ENCODE data around the gene CCDC102A. TPM values are rescaled to one million over a fixed set of nuclear protein-coding genes. Genes with fewer than 3 reads are reported as not detected.

The CCDC102A gene
- total and polyA plus RNA-seq, 2 of the 13 experiments (the other 11 are each of a cell fraction or from before 2014, with no cell fraction given): 2.1 to 2.8 TPM

DNA sequence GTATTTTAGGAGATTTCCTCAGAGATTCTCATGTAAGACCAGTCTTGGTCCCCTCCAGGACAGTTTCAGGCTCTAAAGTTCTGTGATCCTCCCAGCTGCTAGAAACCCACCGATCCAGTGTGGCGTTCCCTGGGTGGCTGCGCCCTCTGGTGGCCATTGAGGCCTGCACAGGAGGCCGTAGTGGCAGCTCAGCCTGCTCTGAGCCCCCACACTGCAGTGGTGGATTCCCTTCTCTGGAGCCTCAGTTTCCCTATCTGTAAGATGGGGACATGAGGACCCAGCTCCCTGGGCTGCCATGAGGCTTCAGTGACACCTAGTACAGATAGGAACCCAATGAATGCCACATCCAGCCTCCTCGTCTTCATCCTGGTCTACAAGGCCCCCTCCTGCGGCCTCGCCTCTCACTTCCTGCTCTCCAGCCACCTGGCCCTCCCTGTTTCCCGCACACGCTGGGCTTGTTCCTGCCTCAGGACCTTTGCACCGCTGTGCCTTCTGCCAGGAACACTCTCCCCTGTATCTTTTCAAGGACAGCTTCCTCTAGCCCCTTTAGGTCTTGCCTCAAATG, 16.5 kb downstream of the CCDC102A start (continued):
- TF ChIP-seq NFKB2 (CRISPR knock-in tag; IDR thresholded peaks at IDR 0.05; ENCODE audit: borderline replicate concordance) (peak; percentile 43; the same call in 1 of the 2 replicates), KDM3A (CRISPR knock-in tag; IDR thresholded peaks at IDR 0.05; ENCODE audit: low read depth) (0 out of 2 replicates have a peak, but pooled peaks have one; percentile 47), FLYWCH1 (CRISPR knock-in tag; IDR thresholded peaks at IDR 0.05) (no peak), ZNF558 (CRISPR knock-in tag; IDR thresholded peaks at IDR 0.05; ENCODE audit: borderline replicate concordance) (no peak), ZNF589 (CRISPR knock-in tag; conservative IDR thresholded peaks at IDR 0.05) (no peak), SMC3 (IDR thresholded peaks at IDR 0.05; ENCODE audit: low read length) (peak; percentile 97), FOXK1 (CRISPR knock-in tag; IDR thresholded peaks at IDR 0.05; ENCODE audit: borderline replicate concordance, low read depth) (peak; percentile 26; the same call in 1 of the 2 replicates), ZFP82 (CRISPR knock-in tag; IDR thresholded peaks at IDR 0.05; ENCODE audit: borderline replicate concordance) (no peak), ZNF572 (CRISPR knock-in tag; IDR thresholded peaks at IDR 0.05) (0 out of 2 replicates have a peak, but pooled peaks have one; percentile 43), NR2F6 (IDR thresholded peaks at IDR 0.05) (no peak), NR2F6 (CRISPR knock-in tag; IDR thresholded peaks at IDR 0.05) (no peak), ZNF44 (CRISPR knock-in tag; IDR thresholded peaks at IDR 0.05) (no peak), STAG1 (CRISPR knock-in tag; IDR thresholded peaks at IDR 0.05) (peak; percentile 99), ZSCAN25 (CRISPR knock-in tag; IDR thresholded peaks at IDR 0.05) (no peak), NONO (IDR thresholded peaks at IDR 0.05) (no peak), NONO (CRISPR knock-in tag; conservative IDR thresholded peaks at IDR 0.05) (no peak), ZFY (CRISPR knock-in tag; IDR thresholded peaks at IDR 0.05) (peak; percentile 44; the same call in 1 of the 2 replicates), ZNF180 (CRISPR knock-in tag; IDR thresholded peaks at IDR 0.05; ENCODE audit: borderline replicate concordance, low read depth) (no peak; the same call in 1 of the 2 replicates), MIER3 (CRISPR knock-in tag; IDR thresholded peaks at IDR 0.05; ENCODE audit: borderline replicate concordance) (0 out of 2 replicates have a peak, but pooled peaks have one; percentile 28), ZNF326 (CRISPR knock-in tag; IDR thresholded peaks at IDR 0.05; ENCODE audit: borderline replicate concordance) (no peak), ZNF782 (CRISPR knock-in tag; IDR thresholded peaks at IDR 0.05; ENCODE audit: borderline replicate concordance) (no peak), ZNF773 (CRISPR knock-in tag; IDR thresholded peaks at IDR 0.05; ENCODE audit: borderline replicate concordance) (no peak)
- TF ChIP-seq, protein P1, sequence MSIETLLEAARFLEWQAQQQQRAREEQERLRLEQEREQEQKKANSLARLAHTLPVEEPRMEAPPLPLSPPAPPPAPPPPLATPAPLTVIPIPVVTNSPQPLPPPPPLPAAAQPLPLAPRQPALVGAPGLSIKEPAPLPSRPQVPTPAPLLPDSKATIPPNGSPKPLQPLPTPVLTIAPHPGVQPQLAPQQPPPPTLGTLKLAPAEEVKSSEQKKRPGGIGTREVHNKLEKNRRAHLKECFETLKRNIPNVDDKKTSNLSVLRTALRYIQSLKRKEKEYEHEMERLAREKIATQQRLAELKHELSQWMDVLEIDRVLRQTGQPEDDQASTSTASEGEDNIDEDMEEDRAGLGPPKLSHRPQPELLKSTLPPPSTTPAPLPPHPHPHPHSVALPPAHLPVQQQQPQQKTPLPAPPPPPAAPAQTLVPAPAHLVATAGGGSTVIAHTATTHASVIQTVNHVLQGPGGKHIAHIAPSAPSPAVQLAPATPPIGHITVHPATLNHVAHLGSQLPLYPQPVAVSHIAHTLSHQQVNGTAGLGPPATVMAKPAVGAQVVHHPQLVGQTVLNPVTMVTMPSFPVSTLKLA (IDR thresholded peaks at IDR 0.05): no peak
- TF ChIP-seq, protein P2, sequence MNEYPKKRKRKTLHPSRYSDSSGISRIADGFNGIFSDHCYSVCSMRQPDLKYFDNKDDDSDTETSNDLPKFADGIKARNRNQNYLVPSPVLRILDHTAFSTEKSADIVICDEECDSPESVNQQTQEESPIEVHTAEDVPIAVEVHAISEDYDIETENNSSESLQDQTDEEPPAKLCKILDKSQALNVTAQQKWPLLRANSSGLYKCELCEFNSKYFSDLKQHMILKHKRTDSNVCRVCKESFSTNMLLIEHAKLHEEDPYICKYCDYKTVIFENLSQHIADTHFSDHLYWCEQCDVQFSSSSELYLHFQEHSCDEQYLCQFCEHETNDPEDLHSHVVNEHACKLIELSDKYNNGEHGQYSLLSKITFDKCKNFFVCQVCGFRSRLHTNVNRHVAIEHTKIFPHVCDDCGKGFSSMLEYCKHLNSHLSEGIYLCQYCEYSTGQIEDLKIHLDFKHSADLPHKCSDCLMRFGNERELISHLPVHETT (CRISPR knock-in tag; conservative IDR thresholded peaks at IDR 0.05): 0 out of 2 replicates have a peak, but pooled peaks have one; percentile 50
- TF ChIP-seq, protein P3, sequence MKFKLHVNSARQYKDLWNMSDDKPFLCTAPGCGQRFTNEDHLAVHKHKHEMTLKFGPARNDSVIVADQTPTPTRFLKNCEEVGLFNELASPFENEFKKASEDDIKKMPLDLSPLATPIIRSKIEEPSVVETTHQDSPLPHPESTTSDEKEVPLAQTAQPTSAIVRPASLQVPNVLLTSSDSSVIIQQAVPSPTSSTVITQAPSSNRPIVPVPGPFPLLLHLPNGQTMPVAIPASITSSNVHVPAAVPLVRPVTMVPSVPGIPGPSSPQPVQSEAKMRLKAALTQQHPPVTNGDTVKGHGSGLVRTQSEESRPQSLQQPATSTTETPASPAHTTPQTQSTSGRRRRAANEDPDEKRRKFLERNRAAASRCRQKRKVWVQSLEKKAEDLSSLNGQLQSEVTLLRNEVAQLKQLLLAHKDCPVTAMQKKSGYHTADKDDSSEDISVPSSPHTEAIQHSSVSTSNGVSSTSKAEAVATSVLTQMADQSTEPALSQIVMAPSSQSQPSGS (CRISPR knock-in tag; IDR thresholded peaks at IDR 0.05): 0 out of 2 replicates have a peak, but pooled peaks have one; percentile 26
- TF ChIP-seq, protein P4, sequence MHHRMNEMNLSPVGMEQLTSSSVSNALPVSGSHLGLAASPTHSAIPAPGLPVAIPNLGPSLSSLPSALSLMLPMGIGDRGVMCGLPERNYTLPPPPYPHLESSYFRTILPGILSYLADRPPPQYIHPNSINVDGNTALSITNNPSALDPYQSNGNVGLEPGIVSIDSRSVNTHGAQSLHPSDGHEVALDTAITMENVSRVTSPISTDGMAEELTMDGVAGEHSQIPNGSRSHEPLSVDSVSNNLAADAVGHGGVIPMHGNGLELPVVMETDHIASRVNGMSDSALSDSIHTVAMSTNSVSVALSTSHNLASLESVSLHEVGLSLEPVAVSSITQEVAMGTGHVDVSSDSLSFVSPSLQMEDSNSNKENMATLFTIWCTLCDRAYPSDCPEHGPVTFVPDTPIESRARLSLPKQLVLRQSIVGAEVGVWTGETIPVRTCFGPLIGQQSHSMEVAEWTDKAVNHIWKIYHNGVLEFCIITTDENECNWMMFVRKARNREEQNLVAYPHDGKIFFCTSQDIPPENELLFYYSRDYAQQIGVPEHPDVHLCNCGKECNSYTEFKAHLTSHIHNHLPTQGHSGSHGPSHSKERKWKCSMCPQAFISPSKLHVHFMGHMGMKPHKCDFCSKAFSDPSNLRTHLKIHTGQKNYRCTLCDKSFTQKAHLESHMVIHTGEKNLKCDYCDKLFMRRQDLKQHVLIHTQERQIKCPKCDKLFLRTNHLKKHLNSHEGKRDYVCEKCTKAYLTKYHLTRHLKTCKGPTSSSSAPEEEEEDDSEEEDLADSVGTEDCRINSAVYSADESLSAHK (CRISPR knock-in tag; IDR thresholded peaks at IDR 0.05; ENCODE audit: borderline replicate concordance): no peak

Data from HepG2 (cell line).